ENCODE data around the gene CHD8. TPM values are rescaled to one million over a fixed set of nuclear protein-coding genes. Genes with fewer than 3 reads are reported as not detected.

CHD8 gene
- total RNA-seq: 123 to 126 TPM (median 124 TPM) in 3 replicates

- peak within 1 kb of the TSS; percentile 100 for H3K27ac Mint-ChIP-seq
Observed at GRCh38 chr14:21455912-21456667, at the start of gene CHD8. TSS of gene CHD8 (minus strand) at chr14:21456123. CDS start at chr14:21431643, 24,480 bp downstream.

GRCh38 chr14:21505012-21505553 is 49.2 kb upstream of the CHD8 start:
- Mint-ChIP-seq H3K4me3 (no peak overlapping the region), H3K27ac (no peak overlapping the region), H3K27me3 (ENCODE audit: low read depth) (no peaks in the 10 kb centered on the region), H3K4me1 (peaks cover 12% of the 10 kb centered on the region), H3K9me3 (no peaks in the 10 kb centered on the region), H3K36me3 (peaks cover 28% of the 10 kb centered on the region)
- no peak for DNase-seq (ENCODE audit: low spot score in 2 of 2, unreplicated experiment in 2 of 2)
- no peak for TF ChIP-seq CTCF (IDR thresholded peaks at IDR 0.05; ENCODE audit: unreplicated experiment)

More at GRCh38 chr14:21455912-21456667, at the start of gene CHD8:
- Mint-ChIP-seq H3K4me1 (peaks cover 23% of the 10 kb centered on the region), H3K27me3 (ENCODE audit: low read depth) (no peaks in the 10 kb centered on the region), H3K9me3 (no peaks in the 10 kb centered on the region), H3K36me3 (peaks cover 8% of the 10 kb centered on the region), H3K4me3 (peak within 1 kb of the TSS; percentile 92)
- TF ChIP-seq CTCF (IDR thresholded peaks at IDR 0.05; ENCODE audit: unreplicated experiment): peak; percentile 65
- peak; percentile 97 for DNase-seq (ENCODE audit: low spot score in 2 of 2, unreplicated experiment in 2 of 2)

GRCh38 chr14:21503376-21503775 is 47.5 kb upstream of the CHD8 start:
- TF ChIP-seq CTCF (IDR thresholded peaks at IDR 0.05; ENCODE audit: unreplicated experiment): no peak
- Mint-ChIP-seq H3K27me3 (ENCODE audit: low read depth) (no peaks in the 10 kb centered on the region), H3K4me3 (no peak overlapping the region), H3K27ac (no peak overlapping the region), H3K4me1 (peaks cover 1% of the 10 kb centered on the region), H3K36me3 (peaks cover 41% of the 10 kb centered on the region), H3K9me3 (no peaks in the 10 kb centered on the region)
- DNase-seq (ENCODE audit: low spot score in 2 of 2, unreplicated experiment in 2 of 2): no peak

- H3K4me1 Mint-ChIP-seq: no peaks in the 10 kb centered on the region
- H3K27me3 Mint-ChIP-seq (ENCODE audit: low read depth): no peaks in the 10 kb centered on the region
- peaks cover 39% of the 10 kb centered on the region for H3K36me3 Mint-ChIP-seq
Observed at GRCh38 chr14:21501568-21501967, 45.6 kb upstream of the CHD8 start.

More at GRCh38 chr14:21501568-21501967, 45.6 kb upstream of the CHD8 start:
- Mint-ChIP-seq H3K4me3 (no peak overlapping the region), H3K27ac (no peak overlapping the region), H3K9me3 (no peaks in the 10 kb centered on the region)
- no peak for TF ChIP-seq CTCF (IDR thresholded peaks at IDR 0.05; ENCODE audit: unreplicated experiment)
- no peak for DNase-seq (ENCODE audit: low spot score in 2 of 2, unreplicated experiment in 2 of 2)

Data from mesothelial cell of epicardium (in vitro differentiated cells).